HG02885 (cell line): Measurements from ENCODE around the gene PRKCE.
A peak's percentile ranks its signal among the peaks of the same experiment; 100 is the strongest.

Source experiments
- ATAC-seq: cut with Tn5 transposase; IDR thresholded peaks from one replicate; pipeline ENCODE4 v1.9.1; 2021; ENCODE audit warnings: mild to moderate bottlenecking; ENCODE audit not compliant: unreplicated experiment, poor library complexity

Gene PRKCE

GRCh38 chr2:45918463-45919159 is 267.1 kb downstream of the PRKCE start:
- ATAC-seq = peak; percentile 8

GRCh38 chr2:45919160-45919650 is 267.7 kb downstream of the PRKCE start:
- peak; percentile 43 for ATAC-seq

GRCh38 chr2:45919711-45920111 is 268.2 kb downstream of the PRKCE start:
- ATAC-seq = peak; percentile 55

- no peak for ATAC-seq
Measured at GRCh38 chr2:45921921-45922320, 270.4 kb downstream of the PRKCE start.

GRCh38 chr2:45922577-45922988 is 271.1 kb downstream of the PRKCE start:
- ATAC-seq = no peak

GRCh38 chr2:45923701-45924100 is 272.2 kb downstream of the PRKCE start:
- no peak for ATAC-seq

- ATAC-seq = no peak
Measured at GRCh38 chr2:45925026-45925425, 273.6 kb downstream of the PRKCE start.

GRCh38 chr2:45925636-45926366 is 274.3 kb downstream of the PRKCE start:
- ATAC-seq = no peak

GRCh38 chr2:45928946-45929345 is 277.5 kb downstream of the PRKCE start:
- ATAC-seq = no peak

GRCh38 chr2:45929674-45930395 is 278.4 kb downstream of the PRKCE start:
- no peak for ATAC-seq

- no peak for ATAC-seq
Measured at GRCh38 chr2:45930396-45930792, 278.9 kb downstream of the PRKCE start.

- no peak for ATAC-seq
Measured at GRCh38 chr2:45932278-45932975, 281.0 kb downstream of the PRKCE start.

GRCh38 chr2:45935791-45936622 is 284.5 kb downstream of the PRKCE start:
- ATAC-seq = peak; percentile 71

- no peak for ATAC-seq
Measured at GRCh38 chr2:45936623-45936979, 285.1 kb downstream of the PRKCE start.

- no peak for ATAC-seq
Measured at GRCh38 chr2:45937990-45938389, 286.5 kb downstream of the PRKCE start.

GRCh38 chr2:45938649-45939511 is 287.4 kb downstream of the PRKCE start:
- no peak for ATAC-seq

- no peak for ATAC-seq
Measured at GRCh38 chr2:45941531-45942236, 290.2 kb downstream of the PRKCE start.

GRCh38 chr2:45942237-45942738 is 290.8 kb downstream of the PRKCE start:
- no peak for ATAC-seq
